ENCODE measurements around the gene NADSYN1.

GRCh38 chr11:71435278-71435951, 17.6 kb upstream of the NADSYN1 start:
- TF ChIP-seq EZH2 (IDR thresholded peaks at IDR 0.05; ENCODE audit: insufficient read depth, low read length) (no peak), CTCF (IDR thresholded peaks at IDR 0.05; ENCODE audit: insufficient read depth, low read depth, low read length) (no peak)

Measured in astrocyte (in vitro differentiated cells and primary cell).